ENCODE data around the gene GRB10. TPM values are rescaled to one million over a fixed set of nuclear protein-coding genes. Genes with fewer than 3 reads are reported as not detected.

GRB10 gene
- total and polyA plus RNA-seq, 2 experiments from 2014 or later, result 35.0 to 154 TPM

GRCh38 chr7:50709151-50709550 is 73.5 kb downstream of the GRB10 start:
- no peak overlapping the region for H3K4me3 Mint-ChIP-seq
- H3K4me1 Mint-ChIP-seq, result peaks cover 66% of the 10 kb centered on the region
- TF ChIP-seq CTCF (conservative IDR thresholded peaks at IDR 0.05; ENCODE audit: low read depth in 2 of 2), result no peak
- TF ChIP-seq EZH2 (IDR thresholded peaks at IDR 0.05; ENCODE audit: low read depth, unreplicated experiment), result no peak
- no peak for TF ChIP-seq ZNF462 (CRISPR knock-in tag; IDR thresholded peaks at IDR 0.05)
- peaks cover 6% of the 10 kb centered on the region for H3K27me3 Mint-ChIP-seq (ENCODE audit: insufficient read depth, low read depth, poor library complexity)
- peaks cover 8% of the 10 kb centered on the region; the same call in 1 of the 2 replicates for H3K9me2 ChIP-seq (ENCODE audit: insufficient read depth)
- no peaks in the 10 kb centered on the region for H3K36me3 ChIP-seq (ENCODE audit: insufficient read depth)
- no peaks in the 10 kb centered on the region for H3K27me3 ChIP-seq (ENCODE audit: insufficient read depth)
- H4K20me1 ChIP-seq (replicated peaks; ENCODE audit: insufficient read depth), result peaks cover 20% of the 10 kb centered on the region
- no peaks in the 10 kb centered on the region for H3K9me3 Mint-ChIP-seq
- no peak overlapping the region for H3K4me3 ChIP-seq
- H3K4me2 ChIP-seq, result no peak overlapping the region
- no peaks in the 10 kb centered on the region for H3F3A ChIP-seq (replicated peaks; ENCODE audit: low read depth)
- no peak overlapping the region for H3K27ac ChIP-seq (ENCODE audit: low read depth)
- ATAC-seq, result peak; percentile 24; the same call in 2 of the 3 replicates
- H3K4me1 ChIP-seq (ENCODE audit: insufficient read depth), result peaks cover 49% of the 10 kb centered on the region
- no peak for DNase-seq (ENCODE audit: low spot score)
- H2AFZ ChIP-seq, result no peak overlapping the region
- peaks cover 97% of the 10 kb centered on the region for H3K79me2 ChIP-seq (replicated peaks; ENCODE audit: insufficient read depth)
- no peak overlapping the region for H3K27ac Mint-ChIP-seq
- no peaks in the 10 kb centered on the region; the same call in 2 of the 3 replicates for H3K36me3 Mint-ChIP-seq (ENCODE audit: low read depth)

Data from GM23338 (cell line).